ENCODE measurements around the gene CDCA8.

DNA sequence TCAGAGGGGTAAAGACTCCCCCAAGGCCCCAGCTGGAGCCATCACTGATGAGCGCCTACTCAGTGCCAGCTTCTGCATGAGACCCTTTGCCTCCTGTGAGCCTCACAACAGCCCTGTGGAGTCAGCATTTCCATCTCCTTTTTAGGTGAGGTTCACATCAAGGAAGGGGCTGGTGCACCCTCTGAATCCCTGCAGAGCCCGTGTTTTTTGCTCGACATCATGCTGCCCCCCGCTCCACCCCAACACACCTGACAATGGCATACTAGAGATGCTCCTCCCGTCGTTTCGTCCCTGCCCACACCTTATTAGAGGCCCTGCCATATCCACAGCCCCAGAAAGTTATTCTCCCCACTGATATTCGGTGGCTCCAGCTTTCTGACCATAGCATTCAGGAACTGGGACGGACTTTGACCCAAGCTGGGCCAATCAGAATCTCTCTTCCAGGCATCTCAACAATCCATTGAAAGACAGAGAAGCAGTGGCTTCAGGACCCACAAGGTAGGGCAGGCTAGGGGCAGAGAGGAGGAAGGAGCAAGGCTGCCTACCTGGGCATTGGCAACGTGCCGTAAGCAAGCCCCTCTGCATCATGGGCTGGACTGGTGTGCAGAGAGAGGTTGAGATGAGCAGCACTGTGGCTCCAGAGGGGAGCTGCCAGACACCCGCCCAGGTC is 39.9 kb downstream of the CDCA8 start:
- TF ChIP-seq, protein P1, sequence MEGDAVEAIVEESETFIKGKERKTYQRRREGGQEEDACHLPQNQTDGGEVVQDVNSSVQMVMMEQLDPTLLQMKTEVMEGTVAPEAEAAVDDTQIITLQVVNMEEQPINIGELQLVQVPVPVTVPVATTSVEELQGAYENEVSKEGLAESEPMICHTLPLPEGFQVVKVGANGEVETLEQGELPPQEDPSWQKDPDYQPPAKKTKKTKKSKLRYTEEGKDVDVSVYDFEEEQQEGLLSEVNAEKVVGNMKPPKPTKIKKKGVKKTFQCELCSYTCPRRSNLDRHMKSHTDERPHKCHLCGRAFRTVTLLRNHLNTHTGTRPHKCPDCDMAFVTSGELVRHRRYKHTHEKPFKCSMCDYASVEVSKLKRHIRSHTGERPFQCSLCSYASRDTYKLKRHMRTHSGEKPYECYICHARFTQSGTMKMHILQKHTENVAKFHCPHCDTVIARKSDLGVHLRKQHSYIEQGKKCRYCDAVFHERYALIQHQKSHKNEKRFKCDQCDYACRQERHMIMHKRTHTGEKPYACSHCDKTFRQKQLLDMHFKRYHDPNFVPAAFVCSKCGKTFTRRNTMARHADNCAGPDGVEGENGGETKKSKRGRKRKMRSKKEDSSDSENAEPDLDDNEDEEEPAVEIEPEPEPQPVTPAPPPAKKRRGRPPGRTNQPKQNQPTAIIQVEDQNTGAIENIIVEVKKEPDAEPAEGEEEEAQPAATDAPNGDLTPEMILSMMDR (IDR thresholded peaks at IDR 0.05; ENCODE audit: low read depth, low read length), result no peak
- TF ChIP-seq POLR2A (IDR thresholded peaks at IDR 0.05; ENCODE audit: extremely low read depth, insufficient read length) (no peak), MYC (IDR thresholded peaks at IDR 0.05; ENCODE audit: low read depth, low read length) (no peak)

Measured in NB4 (cell line).